Neural cell (in vitro differentiated cells): ENCODE measurements around the gene CEP72. TPM values are rescaled to one million over a fixed set of nuclear protein-coding genes. Genes with fewer than 3 reads are reported as not detected.

Experiments used
- H2AFZ ChIP-seq: fragments of 200-600, 300-800 bp; sonication (generic), shearing (Covaris generic); 2 replicates; pipeline ENCODE4 v1.6.0; 2014; ENCODE audit warnings: low read depth, mild to moderate bottlenecking, antibody characterized with exemption, low read length, moderate library complexity
- H3F3A ChIP-seq: fragments of 200-600 bp; shearing (Covaris generic); 2 replicates; pipeline ENCODE4 v1.6.1; 2016; ENCODE audit warnings: mild to moderate bottlenecking, moderate library complexity, mixed read lengths, antibody characterized with exemption, low read length; ENCODE audit not compliant: insufficient read depth, poor library complexity, severe bottlenecking
- H3K27ac ChIP-seq: fragments of 200-600, 300-800 bp; sonication (generic), shearing (Covaris generic); 2 replicates; pipeline ENCODE4 v1.5.1; 2014; ENCODE audit warnings: mild to moderate bottlenecking, low read length, moderate library complexity
- H3K27me3 ChIP-seq: fragments of 300-800, 200-600 bp; sonication (generic), shearing (Covaris generic); 2 replicates; pipeline ENCODE4 v1.6.0; 2014; ENCODE audit warnings: mild to moderate bottlenecking, low read depth, low read length, moderate library complexity; ENCODE audit not compliant: insufficient read depth
- H3K36me3 ChIP-seq: fragments of 300-800, 200-600 bp; sonication (generic), shearing (Covaris generic); 2 replicates; pipeline ENCODE4 v1.5.1; 2014; ENCODE audit warnings: mild to moderate bottlenecking, antibody characterized with exemption, low read length, moderate library complexity; ENCODE audit not compliant: insufficient read depth
- H3K4me2 ChIP-seq: fragments of 300-800, 200-600 bp; sonication (generic), shearing (Covaris generic); 2 replicates; pipeline ENCODE4 v1.6.0; 2014; ENCODE audit warnings: mild to moderate bottlenecking, low read length
- H3K4me3 ChIP-seq: fragments of 300-800, 200-600 bp; sonication (generic), shearing (Covaris generic); 2 replicates; pipeline ENCODE4 v1.5.1; 2014; ENCODE audit warnings: mild to moderate bottlenecking, low read length, moderate library complexity
- H3K79me2 ChIP-seq: fragments of 200-600 bp; shearing (Covaris generic); replicated peaks from 2 replicates; pipeline ENCODE4 v1.6.0; 2014; ENCODE audit warnings: mild to moderate bottlenecking, low read length, moderate library complexity; ENCODE audit not compliant: insufficient read depth
- H3K9ac ChIP-seq: fragments of 300-800, 200-600 bp; sonication (generic), shearing (Covaris generic); 2 replicates; pipeline ENCODE4 v1.6.1; 2016; ENCODE audit warnings: mild to moderate bottlenecking, low read length, mixed read lengths
- H3K9me2 ChIP-seq: fragments of 200-600 bp; shearing (Covaris generic); 2 replicates; pipeline ENCODE4 v1.6.1; 2016; ENCODE audit warnings: mild to moderate bottlenecking, low read length, mixed read lengths; ENCODE audit not compliant: insufficient read depth
- H3K9me3 ChIP-seq: fragments of 200-600, 300-800 bp; sonication (generic), shearing (Covaris generic); 2 replicates; pipeline ENCODE4 v1.6.1; 2016; ENCODE audit warnings: mild to moderate bottlenecking, mixed run types, low read length, moderate library complexity, mixed read lengths
- H4K20me1 ChIP-seq: fragments of 200-600 bp; shearing (Covaris generic); 2 replicates; pipeline ENCODE4 v1.6.1; 2016; ENCODE audit warnings: mild to moderate bottlenecking, mixed run types; ENCODE audit not compliant: insufficient read depth
- EP300 ChIP-seq: fragments of 450-650 bp; conservative IDR thresholded peaks from 2 replicates; pipeline ENCODE4 v1.6.1; 2014; ENCODE audit warnings: antibody characterized with exemption, mild to moderate bottlenecking, moderate library complexity; ENCODE audit not compliant: poor library complexity, severe bottlenecking
- EZH2 ChIP-seq: fragments of 200-600, 300-800 bp; shearing (Covaris generic), sonication (generic); IDR thresholded peaks from 2 replicates; pipeline ENCODE4 v1.6.1; 2014; ENCODE audit warnings: antibody characterized with exemption, low read length, borderline replicate concordance, mild to moderate bottlenecking; ENCODE audit not compliant: insufficient read depth, poor library complexity, severe bottlenecking
- MXI1 ChIP-seq: fragments of 450-650 bp; conservative IDR thresholded peaks from 2 replicates; pipeline ENCODE4 v1.6.1; 2014; ENCODE audit warnings: antibody characterized with exemption, mild to moderate bottlenecking; ENCODE audit not compliant: poor library complexity, severe bottlenecking
- POLR2AphosphoS5 ChIP-seq: IDR thresholded peaks from 2 replicates; pipeline ENCODE4 v1.6.1; 2012
- RAD21 ChIP-seq: fragments of 450-650 bp; conservative IDR thresholded peaks from 2 replicates; pipeline ENCODE4 v1.6.1; 2014; ENCODE audit warnings: antibody characterized with exemption, mild to moderate bottlenecking, moderate library complexity
- SMC3 ChIP-seq: fragments of 450-650 bp; conservative IDR thresholded peaks from 2 replicates; pipeline ENCODE4 v1.6.1; 2014; ENCODE audit warnings: antibody characterized with exemption, mild to moderate bottlenecking, moderate library complexity; ENCODE audit not compliant: poor library complexity
- TAF1 ChIP-seq: IDR thresholded peaks from 2 replicates; pipeline ENCODE4 v1.6.1; 2012; ENCODE audit warnings: low read depth
- polyA plus RNA-seq: library from polyadenylated mRNA; depleted of rRNA; stranded (reverse); fragments of >200 nt; gene quantifications from 2 replicates; pipeline ENCODE4 v1.2.3, GENCODE V29; 2014
- TF ChIP-seq, protein P1 (sequence below): fragments of 450-650 bp; IDR thresholded peaks from 2 replicates; pipeline ENCODE4 v1.5.1; 2014; ENCODE audit warnings: antibody characterized with exemption, mild to moderate bottlenecking, moderate library complexity; ENCODE audit not compliant: poor library complexity, severe bottlenecking
- TF ChIP-seq, protein P2 (sequence below): IDR thresholded peaks from 2 replicates; pipeline ENCODE4 v1.6.1; 2012; ENCODE audit warnings: borderline replicate concordance

CEP72 gene
- polyA plus RNA-seq, 1 donor from 2014 or later, result 5.9 TPM

- no peak overlapping the region for H3K27ac ChIP-seq
- H4K20me1 ChIP-seq, result no peaks in the 10 kb centered on the region
- H3K36me3 ChIP-seq, result no peaks in the 10 kb centered on the region
- H2AFZ ChIP-seq, result no peak overlapping the region
- H3K79me2 ChIP-seq, result no peaks in the 10 kb centered on the region
- H3K4me2 ChIP-seq, result no peak overlapping the region
- no peak overlapping the region for H3K9ac ChIP-seq
- H3F3A ChIP-seq, result no peaks in the 10 kb centered on the region
- no peaks in the 10 kb centered on the region for H3K9me3 ChIP-seq
- TF ChIP-seq EP300, result no peak
- TF ChIP-seq EZH2, result no peak
- no peak for TF ChIP-seq POLR2AphosphoS5
- no peak for TF ChIP-seq TAF1
- no peak for TF ChIP-seq MXI1
- no peak for TF ChIP-seq SMC3
- TF ChIP-seq, protein P1, sequence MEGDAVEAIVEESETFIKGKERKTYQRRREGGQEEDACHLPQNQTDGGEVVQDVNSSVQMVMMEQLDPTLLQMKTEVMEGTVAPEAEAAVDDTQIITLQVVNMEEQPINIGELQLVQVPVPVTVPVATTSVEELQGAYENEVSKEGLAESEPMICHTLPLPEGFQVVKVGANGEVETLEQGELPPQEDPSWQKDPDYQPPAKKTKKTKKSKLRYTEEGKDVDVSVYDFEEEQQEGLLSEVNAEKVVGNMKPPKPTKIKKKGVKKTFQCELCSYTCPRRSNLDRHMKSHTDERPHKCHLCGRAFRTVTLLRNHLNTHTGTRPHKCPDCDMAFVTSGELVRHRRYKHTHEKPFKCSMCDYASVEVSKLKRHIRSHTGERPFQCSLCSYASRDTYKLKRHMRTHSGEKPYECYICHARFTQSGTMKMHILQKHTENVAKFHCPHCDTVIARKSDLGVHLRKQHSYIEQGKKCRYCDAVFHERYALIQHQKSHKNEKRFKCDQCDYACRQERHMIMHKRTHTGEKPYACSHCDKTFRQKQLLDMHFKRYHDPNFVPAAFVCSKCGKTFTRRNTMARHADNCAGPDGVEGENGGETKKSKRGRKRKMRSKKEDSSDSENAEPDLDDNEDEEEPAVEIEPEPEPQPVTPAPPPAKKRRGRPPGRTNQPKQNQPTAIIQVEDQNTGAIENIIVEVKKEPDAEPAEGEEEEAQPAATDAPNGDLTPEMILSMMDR, result no peak
- TF ChIP-seq RAD21, result no peak
- TF ChIP-seq, protein P2, sequence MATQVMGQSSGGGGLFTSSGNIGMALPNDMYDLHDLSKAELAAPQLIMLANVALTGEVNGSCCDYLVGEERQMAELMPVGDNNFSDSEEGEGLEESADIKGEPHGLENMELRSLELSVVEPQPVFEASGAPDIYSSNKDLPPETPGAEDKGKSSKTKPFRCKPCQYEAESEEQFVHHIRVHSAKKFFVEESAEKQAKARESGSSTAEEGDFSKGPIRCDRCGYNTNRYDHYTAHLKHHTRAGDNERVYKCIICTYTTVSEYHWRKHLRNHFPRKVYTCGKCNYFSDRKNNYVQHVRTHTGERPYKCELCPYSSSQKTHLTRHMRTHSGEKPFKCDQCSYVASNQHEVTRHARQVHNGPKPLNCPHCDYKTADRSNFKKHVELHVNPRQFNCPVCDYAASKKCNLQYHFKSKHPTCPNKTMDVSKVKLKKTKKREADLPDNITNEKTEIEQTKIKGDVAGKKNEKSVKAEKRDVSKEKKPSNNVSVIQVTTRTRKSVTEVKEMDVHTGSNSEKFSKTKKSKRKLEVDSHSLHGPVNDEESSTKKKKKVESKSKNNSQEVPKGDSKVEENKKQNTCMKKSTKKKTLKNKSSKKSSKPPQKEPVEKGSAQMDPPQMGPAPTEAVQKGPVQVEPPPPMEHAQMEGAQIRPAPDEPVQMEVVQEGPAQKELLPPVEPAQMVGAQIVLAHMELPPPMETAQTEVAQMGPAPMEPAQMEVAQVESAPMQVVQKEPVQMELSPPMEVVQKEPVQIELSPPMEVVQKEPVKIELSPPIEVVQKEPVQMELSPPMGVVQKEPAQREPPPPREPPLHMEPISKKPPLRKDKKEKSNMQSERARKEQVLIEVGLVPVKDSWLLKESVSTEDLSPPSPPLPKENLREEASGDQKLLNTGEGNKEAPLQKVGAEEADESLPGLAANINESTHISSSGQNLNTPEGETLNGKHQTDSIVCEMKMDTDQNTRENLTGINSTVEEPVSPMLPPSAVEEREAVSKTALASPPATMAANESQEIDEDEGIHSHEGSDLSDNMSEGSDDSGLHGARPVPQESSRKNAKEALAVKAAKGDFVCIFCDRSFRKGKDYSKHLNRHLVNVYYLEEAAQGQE, result no peak
- no peak overlapping the region for H3K4me3 ChIP-seq
- no peaks in the 10 kb centered on the region for H3K27me3 ChIP-seq
- no peaks in the 10 kb centered on the region for H3K9me2 ChIP-seq
These were observed 27.3 kb upstream of the CEP72 start for GRCh38 chr5:584846-585245.

- Histone ChIP-seq H4K20me1 (no peaks in the 10 kb centered on the region), H3K4me2 (no peak overlapping the region), H3K4me3 (no peak overlapping the region), H3K27me3 (no peaks in the 10 kb centered on the region), H3K9me2 (no peaks in the 10 kb centered on the region), H3K79me2 (no peaks in the 10 kb centered on the region), H3K36me3 (no peaks in the 10 kb centered on the region), H3K9me3 (no peaks in the 10 kb centered on the region), H2AFZ (no peak overlapping the region), H3K27ac (no peak overlapping the region), H3K9ac (no peak overlapping the region), H3F3A (no peaks in the 10 kb centered on the region)
- TF ChIP-seq POLR2AphosphoS5, result no peak
- TF ChIP-seq, protein P1, result no peak
These were observed 26.6 kb upstream of the CEP72 start for GRCh38 chr5:585556-585955.
